NCI-H2196 (cell line): Measurements from ENCODE around the gene FADS1.

Source experiments
- DNase-seq: peaks from one replicate; lab custom pipeline; 2025; ENCODE audit not compliant: unreplicated experiment; lab: John Stamatoyannopoulos, UW

Gene FADS1

GRCh38 chr11:61846362-61847020, 29.7 kb upstream of the FADS1 start:
- no peak for DNase-seq

- DNase-seq, result no peak
Measured at GRCh38 chr11:61844909-61845565, 28.2 kb upstream of the FADS1 start.

GRCh38 chr11:61842528-61842820, 25.7 kb upstream of the FADS1 start:
- no peak for DNase-seq

GRCh38 chr11:61841636-61842527, 25.1 kb upstream of the FADS1 start:
- no peak for DNase-seq

GRCh38 chr11:61840371-61840770, 23.6 kb upstream of the FADS1 start:
- no peak for DNase-seq

GRCh38 chr11:61839742-61840141, 22.9 kb upstream of the FADS1 start:
- DNase-seq, result no peak

GRCh38 chr11:61838921-61839320, 22.1 kb upstream of the FADS1 start:
- DNase-seq, result no peak

- DNase-seq, result no peak
Measured at GRCh38 chr11:61838501-61838900, 21.7 kb upstream of the FADS1 start.

GRCh38 chr11:61837411-61838005, 20.7 kb upstream of the FADS1 start:
- DNase-seq, result no peak

GRCh38 chr11:61836193-61836592, 19.4 kb upstream of the FADS1 start:
- no peak for DNase-seq

- DNase-seq, result peak; percentile 76
Measured at GRCh38 chr11:61834278-61835048, 17.7 kb upstream of the FADS1 start.

- no peak for DNase-seq
Measured at GRCh38 chr11:61833926-61834277, 17.1 kb upstream of the FADS1 start.

GRCh38 chr11:61833471-61833870, 16.7 kb upstream of the FADS1 start:
- peak; percentile 73 for DNase-seq

GRCh38 chr11:61832754-61833153, 16.0 kb upstream of the FADS1 start:
- DNase-seq, result peak; percentile 44

GRCh38 chr11:61832207-61832606, 15.4 kb upstream of the FADS1 start:
- DNase-seq, result no peak

- no peak for DNase-seq
Measured at GRCh38 chr11:61830237-61831105, 13.7 kb upstream of the FADS1 start.

GRCh38 chr11:61829806-61830205, 13.0 kb upstream of the FADS1 start:
- no peak for DNase-seq

- DNase-seq, result peak; percentile 53
Measured at GRCh38 chr11:61828629-61829407, 12.0 kb upstream of the FADS1 start.

- no peak for DNase-seq
Measured at GRCh38 chr11:61828379-61828628, 11.5 kb upstream of the FADS1 start.
